Adrenal gland (tissue), 5 donors: ENCODE results near the gene PSMB1.

ENCODE experiments used
- POLR2A ChIP-seq, 2 donors: fragments of 450-650 bp; IDR thresholded peaks; one replicate each; pipeline ENCODE4 v1.6.1; 2017; ENCODE audit warnings: antibody characterized with exemption in 2 of 2, mild to moderate bottlenecking in 2 of 2, moderate library complexity in 1 of 2
- TF ChIP-seq, protein P1 (sequence below), 6 experiments: fragments of 450-650 bp in 4 of 6; fragments of 200-600 bp in 2 of 6; sonication (generic) in 1 of 6; IDR thresholded peaks; 1 replicate in 5 of 6; 2 replicates in 1 of 6; pipeline versions ENCODE4 v1.5.1 to v1.8.0; 2016 to 2021; ENCODE audit warnings: antibody characterized with exemption in 6 of 6, mild to moderate bottlenecking in 2 of 6, moderate library complexity in 1 of 6
- donor health status: DM: no; HTN: no; CAD: no.

DNA sequence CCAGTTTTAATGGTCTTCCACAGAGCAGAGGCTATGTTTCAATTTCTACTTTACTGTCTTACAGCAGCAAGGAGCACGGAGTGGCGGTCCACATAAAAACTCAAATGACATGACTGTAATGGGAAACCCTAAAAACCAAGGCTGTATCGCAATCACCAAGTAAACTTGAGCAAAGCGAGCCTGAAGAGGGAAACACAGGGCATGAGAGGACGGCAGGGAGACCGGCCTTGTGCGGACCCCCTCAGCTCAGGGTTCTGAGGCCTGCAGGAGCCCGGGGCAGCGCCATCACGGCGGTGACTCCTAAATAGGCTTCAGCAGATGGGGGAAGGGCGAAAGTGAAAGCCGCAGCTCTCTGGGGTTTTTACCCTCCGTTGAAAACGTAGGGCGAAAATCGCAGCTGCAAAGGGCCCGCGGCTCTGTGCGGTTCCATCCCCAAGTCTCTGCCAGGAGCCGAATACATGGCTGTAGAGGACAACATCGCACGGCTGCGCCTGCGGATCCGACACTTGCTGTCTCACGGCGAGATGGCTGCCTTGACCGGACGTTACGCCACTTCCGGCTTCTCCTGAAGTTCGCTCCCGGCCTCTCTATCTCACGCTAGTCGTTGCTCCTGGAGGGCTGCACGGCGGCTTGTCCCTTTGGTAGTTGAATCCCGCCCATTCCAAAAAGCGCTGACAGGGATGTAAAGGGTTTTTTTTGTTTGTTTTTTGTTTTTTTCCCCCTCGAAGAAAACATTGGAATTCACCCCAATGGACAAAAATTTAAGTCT is at the start of gene PSMB1:
- TF ChIP-seq, protein P1, sequence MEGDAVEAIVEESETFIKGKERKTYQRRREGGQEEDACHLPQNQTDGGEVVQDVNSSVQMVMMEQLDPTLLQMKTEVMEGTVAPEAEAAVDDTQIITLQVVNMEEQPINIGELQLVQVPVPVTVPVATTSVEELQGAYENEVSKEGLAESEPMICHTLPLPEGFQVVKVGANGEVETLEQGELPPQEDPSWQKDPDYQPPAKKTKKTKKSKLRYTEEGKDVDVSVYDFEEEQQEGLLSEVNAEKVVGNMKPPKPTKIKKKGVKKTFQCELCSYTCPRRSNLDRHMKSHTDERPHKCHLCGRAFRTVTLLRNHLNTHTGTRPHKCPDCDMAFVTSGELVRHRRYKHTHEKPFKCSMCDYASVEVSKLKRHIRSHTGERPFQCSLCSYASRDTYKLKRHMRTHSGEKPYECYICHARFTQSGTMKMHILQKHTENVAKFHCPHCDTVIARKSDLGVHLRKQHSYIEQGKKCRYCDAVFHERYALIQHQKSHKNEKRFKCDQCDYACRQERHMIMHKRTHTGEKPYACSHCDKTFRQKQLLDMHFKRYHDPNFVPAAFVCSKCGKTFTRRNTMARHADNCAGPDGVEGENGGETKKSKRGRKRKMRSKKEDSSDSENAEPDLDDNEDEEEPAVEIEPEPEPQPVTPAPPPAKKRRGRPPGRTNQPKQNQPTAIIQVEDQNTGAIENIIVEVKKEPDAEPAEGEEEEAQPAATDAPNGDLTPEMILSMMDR (IDR thresholded peaks at IDR 0.05): no peak
- TF ChIP-seq POLR2A (IDR thresholded peaks at IDR 0.05): peak; percentile 91 to 93
